H1 (cell line): ENCODE data around the gene ELF4. TPM values are rescaled to one million over a fixed set of nuclear protein-coding genes. Genes with fewer than 3 reads are reported as not detected.

ENCODE experiments used
- CTCF ChIA-PET: fragments of 300-600 bp; sonication (Branson Sonifier 250); formaldehyde crosslinking; loops from one replicate; lab custom pipeline; 2021; ENCODE audit not compliant: partially characterized antibody; lab: Charles Lee
- POLR2A ChIA-PET: fragments of 300-600 bp; sonication (Branson Sonifier 250); formaldehyde crosslinking; loops from one replicate; lab custom pipeline; 2021; ENCODE audit warnings: inconsistent platforms; ENCODE audit not compliant: partially characterized antibody; lab: Charles Lee
- DNase-seq, 2 experiments: peaks; one replicate each; pipeline versions ENCODE4 v3.0.0 to v3.0.0-alpha.2; 2010 to 2022; ENCODE audit warnings: low spot score in 2 of 2, low read depth in 1 of 2, mixed read lengths in 1 of 2
- FAIRE-seq: peaks from 2 replicates; lab custom pipeline; 2011; peaks lifted over from hg19 to GRCh38; lab: Jason Lieb, UNC
- H2AFZ ChIP-seq: 2 replicates; pipeline ENCODE4 v1.8.1; 2012; ENCODE audit warnings: low read length, inconsistent platforms
- H2AK5ac ChIP-seq: 2 replicates; pipeline ENCODE4 v1.6.1; 2013; ENCODE audit warnings: low read depth, low read length
- H2BK120ac ChIP-seq: replicated peaks from 2 replicates; pipeline ENCODE3; 2013; ENCODE audit warnings: low read depth, low read length, inconsistent platforms
- H2BK12ac ChIP-seq: 2 replicates; pipeline ENCODE4 v1.6.1; 2013; ENCODE audit warnings: low read depth, low read length
- H2BK15ac ChIP-seq: 2 replicates; pipeline ENCODE4 v1.6.1; 2013; ENCODE audit warnings: low read length
- H2BK20ac ChIP-seq: 2 replicates; pipeline ENCODE4 v1.6.1; 2013; ENCODE audit warnings: low read length
- H2BK5ac ChIP-seq: 2 replicates; pipeline ENCODE4 v1.6.1; 2013; ENCODE audit warnings: low read depth, low read length
- H3K14ac ChIP-seq: 2 replicates; pipeline ENCODE4 v1.6.1; 2013; ENCODE audit warnings: inconsistent platforms; ENCODE audit not compliant: insufficient read length
- H3K18ac ChIP-seq: 2 replicates; pipeline ENCODE4 v1.6.1; 2013; ENCODE audit warnings: low read length; ENCODE audit errors: extremely low read depth
- H3K23ac ChIP-seq: 2 replicates; pipeline ENCODE4 v1.6.1; 2013; ENCODE audit warnings: inconsistent platforms; ENCODE audit not compliant: insufficient read length
- H3K23me2 ChIP-seq: 2 replicates; pipeline ENCODE4 v1.6.1; 2013; ENCODE audit warnings: low read depth, low read length
- H3K27ac ChIP-seq: 2 replicates; pipeline ENCODE4 v1.6.1; 2011; ENCODE audit warnings: low read depth, low read length, inconsistent platforms
- H3K27me3 ChIP-seq, 4 experiments: replicated peaks in 1 of 4; 1 replicate in 1 of 4; 2 replicates in 3 of 4; pipeline versions ENCODE4 v1.6.1 to v1.8.1; 2011 to 2013; ENCODE audit warnings: low read length in 3 of 4, mild to moderate bottlenecking in 3 of 4, inconsistent platforms in 2 of 4, mixed read lengths in 2 of 4, moderate library complexity in 1 of 4; ENCODE audit not compliant: control insufficient read depth in 3 of 4, insufficient read depth in 3 of 4; ENCODE audit errors: extremely low read depth in 1 of 4
- H3K36me3 ChIP-seq, 4 experiments: 2 replicates each; pipeline versions ENCODE4 v1.6.1 to v1.8.1; 2011 to 2013; ENCODE audit warnings: mild to moderate bottlenecking in 4 of 4, low read length in 3 of 4, moderate library complexity in 2 of 4, control low read depth in 1 of 4, inconsistent platforms in 1 of 4; ENCODE audit not compliant: insufficient read depth in 4 of 4, control insufficient read depth in 2 of 4
- H3K4ac ChIP-seq: replicated peaks from 2 replicates; pipeline ENCODE3; 2013; ENCODE audit warnings: low read length, low read depth, mixed read lengths, inconsistent platforms; ENCODE audit not compliant: insufficient read length
- H3K4me1 ChIP-seq, 4 experiments: replicated peaks in 1 of 4; 1 replicate in 1 of 4; 2 replicates in 3 of 4; pipeline versions ENCODE4 v1.6.1 to v1.8.1; 2011 to 2013; ENCODE audit warnings: low read length in 3 of 4, inconsistent platforms in 2 of 4, mixed read lengths in 1 of 4; ENCODE audit not compliant: insufficient read depth in 4 of 4, control insufficient read depth in 3 of 4
- H3K4me2 ChIP-seq, 2 experiments: 2 replicates each; pipeline versions ENCODE4 v1.6.1 to v1.8.1; 2011 to 2013; ENCODE audit warnings: low read depth in 2 of 2, low read length in 2 of 2, control low read depth in 1 of 2, inconsistent platforms in 1 of 2, mild to moderate bottlenecking in 1 of 2; ENCODE audit not compliant: insufficient read depth in 1 of 2
- H3K4me3 ChIP-seq, 4 experiments: fragments of 200-600, 300-600 bp in 1 of 4; sonication (generic), shearing (Covaris generic), sonication (Bioruptor Twin) in 1 of 4; 2 replicates each; pipeline versions ENCODE4 v1.5.1 to v1.8.1; 2011 to 2016; ENCODE audit warnings: low read length in 4 of 4, low read depth in 3 of 4, control low read depth in 2 of 4, inconsistent platforms in 2 of 4, mild to moderate bottlenecking in 2 of 4, mixed read lengths in 1 of 4, moderate library complexity in 1 of 4; ENCODE audit not compliant: insufficient read depth in 2 of 4; ENCODE audit errors: extremely low read depth in 1 of 4
- H3K56ac ChIP-seq: replicated peaks from 2 replicates; pipeline ENCODE3; 2013; ENCODE audit warnings: low read depth, mild to moderate bottlenecking, mixed read lengths, low read length, inconsistent platforms; ENCODE audit not compliant: insufficient read length
- H3K79me1 ChIP-seq: 2 replicates; pipeline ENCODE4 v1.6.1; 2013; ENCODE audit warnings: low read depth, low read length, control low read depth
- H3K79me2 ChIP-seq, 2 experiments: 2 replicates each; pipeline versions ENCODE4 v1.6.1 to v1.8.1; 2012 to 2013; ENCODE audit warnings: low read length in 2 of 2, mild to moderate bottlenecking in 2 of 2, inconsistent platforms in 1 of 2; ENCODE audit not compliant: insufficient read depth in 2 of 2, control insufficient read depth in 1 of 2
- H3K9ac ChIP-seq, 4 experiments: replicated peaks in 1 of 4; 1 replicate in 1 of 4; 2 replicates in 3 of 4; pipeline versions ENCODE4 v1.6.1 to v1.8.1; 2011 to 2013; ENCODE audit warnings: low read depth in 3 of 4, low read length in 3 of 4, control low read depth in 2 of 4, mild to moderate bottlenecking in 2 of 4, moderate library complexity in 2 of 4, inconsistent platforms in 1 of 4; ENCODE audit errors: extremely low read depth in 1 of 4
- H3K9me3 ChIP-seq, 2 experiments: 2 replicates each; pipeline versions ENCODE4 v1.6.1 to v1.8.1; 2012 to 2013; ENCODE audit warnings: mild to moderate bottlenecking in 2 of 2, moderate library complexity in 2 of 2, control low read depth in 1 of 2, inconsistent platforms in 1 of 2, low read depth in 1 of 2, low read length in 1 of 2, mixed read lengths in 1 of 2; ENCODE audit not compliant: insufficient read depth in 2 of 2
- H4K20me1 ChIP-seq, 2 experiments: replicated peaks in 1 of 2; 2 replicates each; pipeline versions ENCODE3 to v1.8.1; 2011 to 2013; ENCODE audit warnings: inconsistent platforms in 2 of 2, low read length in 2 of 2, mild to moderate bottlenecking in 1 of 2; ENCODE audit not compliant: insufficient read depth in 2 of 2, control insufficient read depth in 1 of 2
- H4K5ac ChIP-seq: 2 replicates; pipeline ENCODE4 v1.6.1; 2013; ENCODE audit warnings: low read length, low read depth, mixed read lengths, inconsistent platforms; ENCODE audit not compliant: insufficient read length
- H4K8ac ChIP-seq: 2 replicates; pipeline ENCODE4 v1.8.0; 2013; ENCODE audit warnings: mild to moderate bottlenecking, moderate library complexity, low read length, inconsistent platforms; ENCODE audit not compliant: insufficient read depth; ENCODE audit errors: extremely low read depth
- H4K91ac ChIP-seq: replicated peaks from 2 replicates; pipeline ENCODE3; 2013; ENCODE audit warnings: low read length, mixed read lengths, inconsistent platforms; ENCODE audit not compliant: insufficient read length
- FOSL1 ChIP-seq: IDR thresholded peaks from 2 replicates; pipeline ENCODE4 v1.6.1; 2011; ENCODE audit warnings: mild to moderate bottlenecking, low read depth, low read length, moderate library complexity; ENCODE audit not compliant: insufficient read depth
- KDM4A ChIP-seq: IDR thresholded peaks from one replicate; pipeline ENCODE4 v1.7.1; 2012; ENCODE audit warnings: low read depth, mild to moderate bottlenecking, moderate library complexity, low read length, inconsistent platforms; ENCODE audit not compliant: severe bottlenecking
- MAFK ChIP-seq: IDR thresholded peaks from 2 replicates; pipeline ENCODE4 v1.6.1; 2012; ENCODE audit warnings: low read depth, mild to moderate bottlenecking, improper control_type of control experiment, low read length
- NRF1 ChIP-seq: IDR thresholded peaks from 2 replicates; pipeline ENCODE4 v1.6.1; 2011; ENCODE audit warnings: mild to moderate bottlenecking, low read depth, low read length, improper control_type of control experiment
- PHF8 ChIP-seq: fragments of 200-600 bp; sonication (generic); conservative IDR thresholded peaks from 2 replicates; pipeline ENCODE4 v1.7.1; 2012; ENCODE audit warnings: low read depth, mild to moderate bottlenecking, inconsistent platforms, low read length, moderate library complexity
- SIX5 ChIP-seq: IDR thresholded peaks from 2 replicates; pipeline ENCODE4 v1.6.1; 2011; ENCODE audit warnings: mild to moderate bottlenecking, low read depth, low read length
- SRF ChIP-seq: IDR thresholded peaks from 2 replicates; pipeline ENCODE4 v1.6.1; 2011; ENCODE audit warnings: mild to moderate bottlenecking, low read depth, low read length, moderate library complexity
- ZNF274 ChIP-seq: IDR thresholded peaks from 2 replicates; pipeline ENCODE4 v1.7.0; 2012; ENCODE audit warnings: low read length, borderline replicate concordance; ENCODE audit errors: extremely low read depth
- WGBS, 2 experiments: shearing (Covaris generic) in 1 of 2; methylation state at CpG; one replicate each; pipeline versions ENCODE4 v1.1.6 to v1.1.7; 2013 to 2015; ENCODE audit warnings: low lambda C conversion rate in 2 of 2, mixed read lengths in 2 of 2, inconsistent platforms in 1 of 2, low coverage in 1 of 2, missing lambda C conversion rate in 1 of 2; ENCODE audit not compliant: insufficient replicate concordance in 2 of 2, insufficient coverage in 1 of 2, insufficient read length in 1 of 2; ENCODE audit errors: extremely low coverage in 1 of 2, missing lambda C conversion rate in 1 of 2; 5-methylcytosine and 5-hydroxymethylcytosine counted together
- polyA plus RNA-seq, 7 experiments: library from polyadenylated mRNA; depleted of rRNA in 3 of 7; stranded (reverse) in 5 of 7; unstranded in 2 of 7; fragments of >200 nt in 5 of 7; fragments of 200-250 nt in 2 of 7; gene quantifications; 1 replicate in 5 of 7; 2 replicates in 1 of 7; 4 replicates in 1 of 7; pipeline versions ENCODE4 v1.2.1 to v1.2.3, GENCODE V29; 2011 to 2013; ENCODE audit warnings: missing spikeins in 2 of 7, mixed read lengths in 2 of 7
- total RNA-seq: library from RNA; stranded (reverse); fragmentation: NEBNext Ultra II Directional; extraction: Animal tissue kit (Norgen Biotek cat#: 25700); gene quantifications from 2 replicates; pipeline ENCODE4 v1.2.1, GENCODE V29; 2021
- TF ChIP-seq, protein P1 (sequence below), 3 experiments: IDR thresholded peaks; 1 replicate in 2 of 3; 2 replicates in 1 of 3; pipeline versions ENCODE4 v1.5.1 to v1.6.1; 2011; ENCODE audit warnings: low read length in 3 of 3, mild to moderate bottlenecking in 3 of 3, inconsistent platforms in 2 of 3, low read depth in 1 of 3, moderate library complexity in 1 of 3; ENCODE audit not compliant: insufficient read depth in 1 of 3; ENCODE audit errors: control extremely low read depth in 1 of 3

Gene ELF4
- total and polyA plus RNA-seq, 2 of the 8 experiments (the other 6 are each of a cell fraction or from before 2014, with no cell fraction given), result 1.8 to 2.0 TPM

DNA sequence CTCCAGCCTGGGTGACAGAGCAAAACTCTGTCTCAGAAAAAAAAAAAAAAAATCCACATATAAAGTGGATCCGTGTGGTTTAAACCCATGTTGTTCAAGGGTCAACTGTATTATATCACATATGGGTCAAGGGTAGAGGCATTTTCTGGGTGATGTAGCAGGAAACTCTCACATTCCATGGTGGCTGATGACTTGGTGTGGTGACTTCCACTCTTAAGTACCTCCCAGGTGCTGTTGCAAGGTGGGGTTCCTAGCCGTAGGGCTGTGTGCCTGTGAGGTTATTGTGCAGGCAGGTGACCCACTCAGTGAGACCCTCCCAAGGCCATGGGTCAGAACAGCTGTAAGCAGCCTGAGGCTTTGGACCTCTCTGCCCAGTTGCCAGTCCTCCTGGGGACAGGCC is 17.0 kb downstream of the ELF4 start:
- H3K79me2 ChIP-seq, result no peaks in the 10 kb centered on the region
- WGBS, 2 experiments, result 94% methylated on average over 2 of the region's 2 CpGs; no CpG with 5 or more reads in 1 of the 2 experiments
- no peak for FAIRE-seq
- no peaks in the 10 kb centered on the region for H3K36me3 ChIP-seq
- no peak overlapping the region for H3K4me3 ChIP-seq
- peaks cover 0 to 5% (median under 1%) of the 10 kb centered on the region in 4 experiments; a peak in 2 of 7 replicates for H3K4me1 ChIP-seq
- no peak overlapping the region for H2AFZ ChIP-seq
- H4K20me1 ChIP-seq, result no peaks in the 10 kb centered on the region
- POLR2A ChIA-PET, result no interaction called here
- H2BK15ac ChIP-seq, result no peak overlapping the region
- H3K9me3 ChIP-seq, result no peaks in the 10 kb centered on the region
- H4K91ac ChIP-seq, result no peak overlapping the region
- H2BK20ac ChIP-seq, result no peak overlapping the region
- H3K14ac ChIP-seq, result no peak overlapping the region
- no peak overlapping the region for H2BK120ac ChIP-seq
- H3K4ac ChIP-seq, result no peak overlapping the region
- H2BK12ac ChIP-seq, result no peak overlapping the region
- H3K27me3 ChIP-seq, result no peaks in the 10 kb centered on the region
- no peak for DNase-seq
- no peak overlapping the region for H3K23ac ChIP-seq
- no peak overlapping the region for H3K27ac ChIP-seq
- no peak overlapping the region for H3K4me2 ChIP-seq
- no peak overlapping the region for H4K8ac ChIP-seq
- TF ChIP-seq ZNF274 (no peak), KDM4A (no peak), SRF (no peak), NRF1 (no peak), FOSL1 (no peak), SIX5 (no peak), MAFK (no peak), PHF8 (no peak)
- TF ChIP-seq, protein P1, sequence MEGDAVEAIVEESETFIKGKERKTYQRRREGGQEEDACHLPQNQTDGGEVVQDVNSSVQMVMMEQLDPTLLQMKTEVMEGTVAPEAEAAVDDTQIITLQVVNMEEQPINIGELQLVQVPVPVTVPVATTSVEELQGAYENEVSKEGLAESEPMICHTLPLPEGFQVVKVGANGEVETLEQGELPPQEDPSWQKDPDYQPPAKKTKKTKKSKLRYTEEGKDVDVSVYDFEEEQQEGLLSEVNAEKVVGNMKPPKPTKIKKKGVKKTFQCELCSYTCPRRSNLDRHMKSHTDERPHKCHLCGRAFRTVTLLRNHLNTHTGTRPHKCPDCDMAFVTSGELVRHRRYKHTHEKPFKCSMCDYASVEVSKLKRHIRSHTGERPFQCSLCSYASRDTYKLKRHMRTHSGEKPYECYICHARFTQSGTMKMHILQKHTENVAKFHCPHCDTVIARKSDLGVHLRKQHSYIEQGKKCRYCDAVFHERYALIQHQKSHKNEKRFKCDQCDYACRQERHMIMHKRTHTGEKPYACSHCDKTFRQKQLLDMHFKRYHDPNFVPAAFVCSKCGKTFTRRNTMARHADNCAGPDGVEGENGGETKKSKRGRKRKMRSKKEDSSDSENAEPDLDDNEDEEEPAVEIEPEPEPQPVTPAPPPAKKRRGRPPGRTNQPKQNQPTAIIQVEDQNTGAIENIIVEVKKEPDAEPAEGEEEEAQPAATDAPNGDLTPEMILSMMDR (IDR thresholded peaks at IDR 0.05; ENCODE audit: control extremely low read depth in 1 of 3, insufficient read depth in 1 of 3, low read depth in 1 of 3, low read length in 3 of 3), result no peak
- TF ChIP-seq, all 59 proteins: peak for 0
- CTCF ChIA-PET, result interaction anchor here (0.8 to 1.1 kb wide), 3 partner anchors 12 to 24 kb away, joined by 3 to 4 read pairs (median 3); no protein-coding TSS in a partner anchor
- Histone ChIP-seq H2AK5ac (no peak overlapping the region), H3K23me2 (no peaks in the 10 kb centered on the region), H3K79me1 (no peaks in the 10 kb centered on the region), H3K56ac (no peak overlapping the region), H3K9ac (no peak overlapping the region), H3K18ac (no peak overlapping the region), H2BK5ac (no peak overlapping the region), H4K5ac (no peak overlapping the region)
